HepG2 (cell line): ENCODE results near the gene MYOM1. TPM values are rescaled to one million over a fixed set of nuclear protein-coding genes. Genes with fewer than 3 reads are reported as not detected.

Source experiments
- ARNTL ChIP-seq: sonication (generic); formaldehyde crosslinking; IDR thresholded peaks from 2 replicates; pipeline ENCODE4 v1.4.0; 2020; ENCODE audit warnings: mild to moderate bottlenecking, missing genetic modification reagents
- HMG20B ChIP-seq: conservative IDR thresholded peaks from 2 replicates; pipeline ENCODE4 v1.6.1; 2016; ENCODE audit warnings: missing genetic modification reagents, missing compliant biosample characterization
- USF2 ChIP-seq, 2 experiments: sonication (generic) in 1 of 2; formaldehyde crosslinking in 1 of 2; IDR thresholded peaks; 2 replicates each; pipeline versions ENCODE4 v1.5.1 to v1.6.1; 2011 to 2020; ENCODE audit warnings: borderline replicate concordance in 1 of 2, low read depth in 1 of 2, low read length in 1 of 2, mild to moderate bottlenecking in 1 of 2, missing genetic modification reagents in 1 of 2, moderate library complexity in 1 of 2
- ZBTB40 ChIP-seq, 2 experiments: fragments of 450-650 bp in 1 of 2; sonication (generic) in 1 of 2; formaldehyde crosslinking in 1 of 2; IDR thresholded peaks; 2 replicates each; pipeline versions ENCODE4 v1.6.1 to v1.8.0; 2016 to 2022; ENCODE audit warnings: antibody characterized with exemption in 1 of 2, mild to moderate bottlenecking in 1 of 2, missing genetic modification reagents in 1 of 2
- ZMAT3 ChIP-seq: sonication (generic); formaldehyde crosslinking; conservative IDR thresholded peaks from 2 replicates; pipeline ENCODE4 v1.7.0; 2021; ENCODE audit warnings: missing genetic modification reagents
- ZNF407 ChIP-seq: sonication (generic); formaldehyde crosslinking; IDR thresholded peaks from one replicate; pipeline ENCODE4 v1.5.1; 2020; ENCODE audit warnings: mild to moderate bottlenecking, missing genetic modification reagents; ENCODE audit errors: not compliant biosample characterization
- polyA plus RNA-seq, 8 experiments: library from polyadenylated mRNA; depleted of rRNA in 3 of 8; stranded (reverse) in 7 of 8; unstranded in 1 of 8; fragments of >200 nt; fragmentation: Illumina TruSeq in 4 of 8; extraction: Trizol in 4 of 8; gene quantifications; 2 replicates each; pipeline versions ENCODE4 v1.2.1 to v1.2.3, GENCODE V29; 2011 to 2016; ENCODE audit warnings: low read depth in 4 of 8, missing spikeins in 1 of 8, mixed read lengths in 1 of 8; ENCODE audit not compliant: insufficient read depth in 1 of 8
- total RNA-seq, 5 experiments: library from RNA; depleted of rRNA; stranded (reverse); fragments of >200 nt; fragmentation: Illumina TruSeq; extraction: Trizol; gene quantifications; 2 replicates each; pipeline ENCODE4 v1.2.3, GENCODE V29; 2016; ENCODE audit warnings: low read depth in 1 of 5

The MYOM1 gene
- total and polyA plus RNA-seq, 2 of the 13 experiments (the other 11 are each of a cell fraction or from before 2014, with no cell fraction given), result 0.46 to 0.98 TPM

- TF ChIP-seq USF2 (IDR thresholded peaks at IDR 0.05; ENCODE audit: low read depth, low read length) (no peak), USF2 (CRISPR knock-in tag; IDR thresholded peaks at IDR 0.05; ENCODE audit: borderline replicate concordance) (no peak), ZBTB40 (IDR thresholded peaks at IDR 0.05) (no peak), ZBTB40 (CRISPR knock-in tag; IDR thresholded peaks at IDR 0.05) (no peak; the same call in 1 of the 2 replicates), ARNTL (CRISPR knock-in tag) (no peak), ZMAT3 (CRISPR knock-in tag) (no peak), ZNF407 (CRISPR knock-in tag) (no peak), HMG20B (CRISPR knock-in tag) (no peak)
Measured at GRCh38 chr18:3062798-3063680, 156.7 kb downstream of the MYOM1 start (continued).
